HL-60/S4 treated with retinoic acid at 250 ng/mL for 4 days and 3 days (cell line): ENCODE data around the gene FBXL7.

Experiments used
- in situ Hi-C: fragments of 300-500 bp; cut with MboI; formaldehyde crosslinking; loops from 2 replicates; pipeline ENCODE4 v1.7.0; 2022; ENCODE audit warnings: low sequenced_read_pairs

The FBXL7 gene

DNA sequence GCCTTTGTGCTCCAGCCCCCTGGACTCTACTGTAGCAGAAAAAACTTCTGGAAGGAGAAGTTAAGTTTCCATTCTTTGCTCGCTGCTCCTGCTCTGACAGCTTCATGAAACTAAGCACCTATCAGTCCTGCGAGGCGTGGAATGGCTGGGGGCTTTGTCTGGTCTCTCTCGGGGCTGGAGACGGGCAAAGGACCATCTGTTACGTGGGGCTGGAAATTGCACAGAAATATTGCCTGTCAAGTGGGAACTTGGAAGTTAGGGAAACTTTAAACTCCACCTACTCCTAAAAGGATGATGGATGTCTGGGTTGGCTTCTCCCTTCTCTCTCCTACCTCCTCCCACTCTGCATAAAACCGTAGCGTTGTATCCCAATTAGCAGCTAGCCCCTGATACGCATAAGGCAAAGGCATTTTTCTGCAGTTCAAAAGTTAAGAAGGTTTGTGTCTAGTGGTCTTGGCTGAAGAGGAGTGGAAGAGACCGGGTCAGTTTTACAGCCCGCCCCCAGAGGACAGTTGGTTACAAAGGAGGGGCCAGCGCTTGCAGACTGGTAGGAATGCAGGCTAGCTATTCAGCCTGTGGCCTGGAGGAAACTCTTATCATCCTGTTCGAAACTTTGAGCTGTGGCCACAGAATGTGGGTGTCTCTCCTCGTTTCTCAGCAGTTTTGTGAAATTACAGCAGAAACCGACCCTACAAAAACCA lies 1.3 kb downstream of the FBXL7 start:
- in situ Hi-C loops = no loop called here

DNA sequence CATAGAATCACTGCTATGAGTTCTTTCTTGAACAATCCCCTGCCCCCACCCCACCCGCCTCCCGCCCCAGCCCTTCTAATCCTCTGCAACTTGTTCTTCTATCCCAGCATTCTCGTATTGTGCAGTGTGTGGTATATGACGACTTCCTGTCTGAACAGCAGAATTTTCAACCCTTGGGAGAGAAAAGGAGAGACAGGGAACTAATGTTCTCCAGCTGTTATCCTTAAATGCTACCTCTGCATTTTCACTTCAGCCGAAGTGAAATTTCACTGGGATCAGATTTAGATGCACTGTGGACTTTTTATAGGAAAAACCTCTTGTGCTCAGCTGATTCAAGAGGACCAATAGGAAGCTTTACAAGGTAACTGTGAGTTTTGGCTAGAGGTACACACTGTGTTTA lies 2.2 kb downstream of the FBXL7 start:
- in situ Hi-C loops = no loop called here

DNA sequence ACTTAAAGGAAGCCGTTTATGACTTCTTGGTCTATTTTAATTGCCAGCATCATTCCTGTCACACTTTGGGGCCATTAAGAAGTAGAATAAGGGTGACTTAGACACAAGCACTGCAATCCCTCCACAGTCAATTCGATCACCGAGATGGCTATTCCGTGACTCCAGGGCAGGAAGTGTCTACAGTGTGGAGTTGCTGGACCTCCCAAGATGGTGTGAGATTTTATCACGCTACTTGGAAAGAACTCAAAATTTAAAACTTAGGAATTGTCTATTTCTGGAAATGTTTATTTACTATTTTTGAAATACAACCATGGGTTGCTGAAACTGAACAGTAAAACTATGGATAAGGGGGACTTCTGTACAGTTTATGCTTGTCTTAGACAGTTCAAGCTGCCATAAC lies 6.2 kb downstream of the FBXL7 start:
- in situ Hi-C loops = no loop called here

DNA sequence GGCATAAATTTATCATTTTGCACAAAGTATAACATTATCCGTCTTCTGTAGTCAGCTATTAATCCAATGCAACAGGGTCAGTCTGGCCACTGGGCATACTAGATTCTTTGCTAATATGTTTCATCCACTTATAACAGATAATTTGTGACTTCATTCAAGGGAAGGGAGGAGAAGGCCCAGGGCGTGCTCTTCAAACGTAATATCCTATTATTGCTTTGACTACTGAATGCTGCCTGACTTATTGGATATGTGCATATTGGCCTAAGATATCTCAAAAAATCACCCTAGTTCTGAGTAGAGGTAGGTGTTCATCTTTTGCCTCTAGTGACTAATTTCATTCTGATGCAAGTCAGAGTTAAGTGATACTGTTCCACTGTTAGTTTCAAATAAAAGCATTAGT lies 6.9 kb downstream of the FBXL7 start:
- in situ Hi-C loops = no loop called here

DNA sequence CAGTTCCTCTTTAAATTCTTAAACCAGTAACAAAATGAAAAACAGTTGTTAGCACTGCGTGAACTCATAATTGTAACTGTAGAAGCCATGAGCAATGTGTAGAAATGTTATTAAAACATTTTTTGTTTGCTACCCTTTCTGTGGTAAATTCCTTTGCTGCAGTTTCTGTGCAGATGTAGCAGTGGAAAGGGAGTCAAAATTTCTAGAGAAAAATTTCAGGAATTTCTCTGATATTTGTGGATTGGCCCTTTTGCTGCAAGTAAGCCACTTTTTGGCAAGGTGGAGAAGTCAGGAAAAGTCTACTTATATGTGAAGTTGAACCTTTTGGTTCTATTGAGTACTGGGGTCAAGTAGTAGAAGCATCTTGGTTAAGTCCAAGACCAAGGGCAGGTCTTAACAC lies 10.1 kb downstream of the FBXL7 start:
- in situ Hi-C loops = no loop called here

DNA sequence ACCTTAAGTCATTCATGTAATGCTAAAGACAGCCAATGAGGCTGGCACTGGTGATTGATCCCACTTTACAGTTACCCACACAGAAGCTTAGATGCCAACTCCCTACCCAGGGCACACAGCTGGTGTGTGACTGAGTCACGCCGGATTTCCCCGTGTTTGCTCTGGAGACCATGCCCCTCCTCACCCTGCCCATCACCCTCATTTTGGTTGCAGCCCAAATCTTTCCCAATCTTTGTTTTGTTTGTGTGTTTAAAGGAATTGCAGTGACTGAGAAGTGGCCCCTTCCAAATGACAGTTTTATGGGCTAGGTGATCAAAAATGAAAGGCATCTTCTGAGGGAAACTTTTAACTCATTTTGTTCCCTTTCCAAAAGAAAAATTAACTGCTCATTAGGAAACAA lies 10.9 kb downstream of the FBXL7 start:
- in situ Hi-C loops = no loop called here

DNA sequence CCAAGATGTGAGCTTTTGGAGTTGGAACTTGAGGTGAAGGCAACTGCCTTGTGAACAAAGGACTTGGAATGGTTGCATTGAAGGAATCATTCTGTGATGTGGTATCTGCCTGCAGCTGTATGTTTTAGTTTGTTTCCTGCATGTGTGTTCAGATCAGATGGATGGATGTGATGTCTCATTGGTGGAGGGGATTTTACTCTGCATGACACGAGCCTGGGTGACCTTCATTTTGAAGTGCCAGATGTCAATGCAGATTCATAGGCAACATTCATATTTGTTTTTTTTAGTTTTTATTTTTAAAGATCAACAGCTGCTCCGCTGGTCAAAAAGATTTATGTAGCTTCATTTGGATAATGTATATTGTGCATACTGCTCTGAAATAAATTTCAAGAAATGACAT lies 13.5 kb downstream of the FBXL7 start:
- in situ Hi-C loops = no loop called here

DNA sequence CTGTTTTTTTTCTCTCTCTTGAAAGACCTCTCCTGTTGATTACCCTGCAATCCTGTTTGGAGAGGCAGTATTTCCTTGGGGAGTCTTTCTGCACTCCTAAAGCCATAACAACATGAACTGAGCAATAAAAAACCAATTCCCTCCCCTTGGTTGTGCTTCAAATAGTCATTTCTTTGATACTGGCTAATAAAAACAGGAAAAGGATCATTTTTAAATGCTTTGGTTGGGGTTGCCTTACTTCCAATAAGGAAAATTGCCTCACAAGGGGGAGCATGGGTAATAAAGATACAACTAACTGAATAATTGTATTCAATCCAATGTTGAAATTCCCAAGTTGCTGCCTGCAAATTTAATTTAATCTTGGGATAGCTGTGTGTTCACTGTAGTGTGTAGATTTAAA lies 13.9 kb downstream of the FBXL7 start:
- in situ Hi-C loops = no loop called here

DNA sequence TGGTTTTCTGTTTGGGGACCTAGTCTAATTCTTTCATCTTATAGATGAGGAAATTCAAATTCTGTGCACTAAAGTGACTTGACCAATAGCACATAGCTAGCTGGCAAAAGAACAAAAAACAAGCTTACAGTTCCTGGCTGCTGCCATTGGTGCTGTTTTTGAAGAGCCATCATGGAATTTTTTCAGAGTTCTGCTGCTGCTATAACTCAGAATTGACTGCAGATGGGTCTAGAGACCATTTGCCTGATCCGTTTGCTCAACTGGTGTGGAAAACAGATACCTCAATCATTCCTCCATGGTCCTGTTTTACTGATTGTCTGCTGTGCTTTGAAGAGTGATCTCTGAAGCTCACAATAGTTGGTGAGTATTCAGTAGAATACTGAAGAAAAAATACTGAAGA lies 15.2 kb downstream of the FBXL7 start:
- in situ Hi-C loops = no loop called here

DNA sequence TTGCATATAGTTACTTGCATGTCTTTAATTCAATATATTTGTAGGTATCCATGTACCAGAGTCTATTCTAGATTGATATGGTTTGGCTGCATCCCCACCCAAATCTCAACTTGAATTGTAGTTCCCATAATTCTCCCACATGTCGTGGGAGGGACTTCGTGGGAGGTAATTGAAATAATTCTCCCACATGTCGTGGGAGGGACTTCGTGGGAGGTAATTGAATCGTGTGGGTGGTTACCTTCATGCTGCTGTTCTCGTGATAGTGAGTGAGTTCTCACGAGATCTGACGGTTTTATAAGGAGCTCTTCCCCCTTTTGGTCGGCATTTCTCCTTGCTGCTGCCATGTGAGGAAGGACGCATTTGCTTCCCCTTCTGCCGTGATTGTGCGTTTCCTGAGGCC lies 16.5 kb downstream of the FBXL7 start:
- in situ Hi-C loops = no loop called here

DNA sequence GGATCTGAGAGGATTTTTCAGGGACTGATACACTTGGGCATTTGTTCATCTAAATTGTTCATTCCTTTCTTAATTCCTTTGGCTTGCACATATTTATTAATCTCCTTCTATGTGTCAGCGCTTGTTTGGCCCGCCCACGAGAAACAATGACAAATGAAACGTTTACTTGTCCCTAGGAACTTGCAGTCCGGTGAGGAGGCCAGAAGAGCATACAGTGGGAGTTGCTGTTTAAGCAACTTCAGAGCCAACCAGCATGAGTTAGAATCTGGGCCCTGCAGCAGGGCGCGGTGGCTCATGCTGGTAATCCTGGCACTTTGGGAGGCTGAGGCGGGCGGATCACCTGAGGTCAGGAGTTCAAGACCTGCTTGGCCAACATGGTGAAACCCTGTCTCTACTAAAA lies 18.8 kb downstream of the FBXL7 start:
- in situ Hi-C loops = no loop called here

DNA sequence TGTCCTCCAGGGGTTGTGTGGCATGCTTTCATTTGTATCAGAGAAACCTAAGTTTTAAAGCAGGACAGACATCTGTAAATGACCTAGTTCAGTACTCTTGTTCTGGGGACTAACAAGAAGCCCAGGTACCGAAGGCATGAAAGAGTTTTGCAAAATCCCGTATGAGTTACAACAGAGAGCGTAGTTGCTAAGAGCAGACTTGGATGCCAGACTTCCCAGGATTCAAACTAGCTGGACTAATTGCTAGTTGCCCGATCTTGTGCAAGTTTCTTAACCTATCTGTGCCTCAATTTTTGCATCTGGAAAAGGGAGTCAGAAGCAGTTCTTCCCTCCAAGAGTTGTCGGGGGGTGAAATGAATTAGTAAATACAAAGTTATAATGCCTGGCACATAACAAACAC lies 20.9 kb downstream of the FBXL7 start:
- in situ Hi-C loops = no loop called here

DNA sequence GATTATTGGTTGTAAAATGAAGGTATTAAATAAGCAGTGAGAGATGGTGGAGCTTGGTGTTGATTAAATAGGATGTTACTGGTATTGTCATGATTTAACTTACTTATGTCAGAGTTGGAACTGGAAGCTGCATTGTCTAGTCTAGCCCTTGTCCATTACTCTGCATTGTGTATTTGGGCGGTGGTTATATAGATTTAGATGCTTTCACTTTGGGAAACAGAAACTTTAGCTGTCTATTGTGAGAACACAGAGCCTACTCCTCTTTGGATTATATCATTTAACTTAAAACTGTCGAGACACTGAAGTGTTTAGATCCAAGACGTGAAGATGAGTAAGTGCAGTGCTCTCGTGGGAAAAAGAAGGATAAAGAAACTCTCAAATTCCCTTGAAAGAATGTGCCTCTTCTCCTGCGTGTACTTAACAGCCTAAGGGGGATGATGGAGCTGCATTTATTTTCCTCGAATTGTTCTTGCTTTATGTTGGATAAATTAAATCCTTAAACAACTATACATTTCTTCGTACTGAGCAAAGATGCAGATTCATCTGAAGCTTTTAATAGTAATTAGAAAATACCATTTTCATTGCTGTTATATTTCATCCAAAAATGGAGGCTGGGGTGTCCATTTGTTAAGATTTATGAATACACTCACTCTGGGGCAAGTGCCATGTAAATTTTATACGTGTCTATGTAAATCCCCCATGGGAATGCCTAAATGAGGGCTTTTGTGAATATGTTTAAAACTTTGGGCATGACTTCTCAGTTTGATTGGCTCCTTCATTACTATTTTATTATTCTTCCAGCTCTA lies 21.6 kb downstream of the FBXL7 start:
- in situ Hi-C loops = no loop called here

DNA sequence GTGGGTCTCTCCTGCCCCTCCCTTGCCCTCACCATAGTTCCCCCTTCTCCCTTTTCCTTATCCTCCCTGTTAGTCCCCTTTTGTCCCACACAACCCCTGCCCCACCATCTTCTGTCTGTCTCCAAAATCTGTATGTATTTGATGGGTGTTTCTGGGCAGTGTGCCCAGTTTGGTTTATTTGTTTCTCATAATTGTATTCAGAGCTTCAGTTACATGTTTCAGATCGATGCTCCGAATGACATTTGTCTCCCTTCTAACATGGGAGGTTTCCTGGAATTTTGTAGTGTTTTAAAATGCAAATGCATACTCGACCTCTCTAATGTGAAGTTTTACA lies 22.2 kb downstream of the FBXL7 start:
- in situ Hi-C loops = no loop called here

DNA sequence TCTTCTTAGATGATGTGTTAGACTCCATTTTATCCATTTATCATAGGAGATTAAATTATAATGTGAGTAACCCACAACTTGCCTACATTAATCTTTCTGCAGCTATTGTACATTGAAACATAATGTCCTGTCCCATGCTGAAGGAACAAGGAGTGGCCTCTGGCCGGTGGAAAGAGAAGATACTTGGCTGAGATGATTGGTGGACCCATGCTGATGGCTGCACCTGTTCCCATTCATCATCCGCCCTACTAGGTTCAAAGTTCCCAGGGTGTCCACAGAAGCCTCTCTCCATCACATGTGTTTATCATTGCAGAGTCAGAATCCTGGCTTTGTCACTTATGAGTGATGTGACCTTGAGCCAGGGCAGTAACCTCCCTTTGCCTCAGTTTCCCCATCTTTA lies 24.7 kb downstream of the FBXL7 start:
- in situ Hi-C loops = no loop called here

DNA sequence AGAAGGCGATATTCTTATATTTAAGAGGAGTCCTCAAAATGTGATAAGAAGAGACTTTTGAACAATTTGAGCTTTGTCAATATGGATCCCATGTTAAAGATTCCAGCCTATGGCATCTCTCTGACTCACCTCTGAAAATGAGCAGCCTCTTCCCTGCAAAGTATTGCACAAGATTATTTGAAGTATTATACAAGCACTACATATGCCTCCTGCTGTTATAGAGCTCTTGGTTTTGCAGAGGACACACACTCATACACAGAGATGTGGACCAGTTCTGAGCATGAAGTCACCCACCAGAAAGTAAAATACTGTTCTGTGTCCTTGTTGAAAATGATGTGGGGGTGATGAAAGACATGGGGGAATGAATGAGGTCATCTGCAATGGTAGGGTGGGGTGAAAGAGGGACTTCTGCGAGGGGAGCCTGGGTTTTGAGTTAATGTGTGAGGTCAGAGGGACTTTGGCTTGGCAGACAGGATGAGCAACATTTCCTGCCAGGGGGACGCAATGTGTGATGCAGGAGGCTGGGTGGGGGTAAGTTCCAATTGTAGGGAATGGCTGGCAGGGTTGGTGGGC lies 25.8 kb downstream of the FBXL7 start:
- in situ Hi-C loops = no loop called here

DNA sequence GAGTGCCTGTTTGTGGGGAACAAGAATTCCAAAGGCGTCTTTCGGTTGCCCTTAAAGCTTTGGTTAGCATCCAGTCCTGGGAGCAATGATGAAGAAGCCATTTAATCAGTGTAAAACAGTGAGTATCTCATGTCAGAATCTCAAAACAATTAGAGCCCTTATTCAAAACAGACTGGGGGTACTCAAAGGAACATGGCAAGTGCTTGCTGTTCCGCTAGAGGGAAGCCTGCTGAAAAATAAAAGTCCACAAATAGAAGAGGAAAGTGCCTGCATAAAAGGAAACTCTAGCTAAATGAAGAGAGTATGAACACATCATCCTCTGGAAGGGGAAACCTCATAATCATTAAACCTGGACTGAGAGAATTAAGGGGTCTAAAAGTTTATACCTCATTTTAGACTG lies 26.4 kb downstream of the FBXL7 start:
- in situ Hi-C loops = no loop called here

DNA sequence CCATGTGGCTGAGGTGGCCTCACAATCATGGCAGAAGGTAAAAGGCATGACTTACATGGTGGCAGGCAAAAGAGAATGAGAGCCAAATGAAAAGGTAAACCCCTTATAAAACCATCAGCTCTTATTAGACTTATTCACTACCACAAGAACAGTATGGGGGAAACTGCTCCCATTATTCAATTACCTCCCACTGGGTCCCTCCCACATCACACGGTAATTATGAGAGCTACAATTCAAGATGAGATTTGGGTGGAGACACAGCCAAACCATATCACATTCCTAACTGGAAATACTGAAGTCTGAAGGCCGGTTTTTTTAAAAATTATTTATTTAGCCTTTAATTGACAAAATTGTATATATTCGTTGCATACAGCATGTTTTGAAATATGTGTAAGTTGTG lies 28.5 kb downstream of the FBXL7 start:
- in situ Hi-C loops = no loop called here

DNA sequence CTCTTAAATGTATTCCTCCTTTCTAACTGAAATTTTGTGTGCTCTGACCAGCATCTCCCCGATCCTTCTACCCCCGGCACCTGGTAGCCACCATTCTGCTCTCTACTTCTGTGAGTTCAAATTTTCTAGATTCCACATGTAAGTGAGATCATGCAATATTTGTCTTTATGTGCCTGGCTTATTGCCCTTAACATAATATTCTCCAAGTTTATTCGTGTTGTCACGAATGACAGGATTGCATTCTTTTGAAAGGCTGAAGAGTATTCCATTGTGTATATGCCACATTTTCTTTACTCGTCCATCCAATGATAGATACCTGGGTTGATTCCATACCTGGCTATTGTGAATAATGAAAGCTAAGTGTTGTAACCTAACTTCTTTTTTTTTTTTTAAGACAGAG lies 29.0 kb downstream of the FBXL7 start:
- in situ Hi-C loops = no loop called here

DNA sequence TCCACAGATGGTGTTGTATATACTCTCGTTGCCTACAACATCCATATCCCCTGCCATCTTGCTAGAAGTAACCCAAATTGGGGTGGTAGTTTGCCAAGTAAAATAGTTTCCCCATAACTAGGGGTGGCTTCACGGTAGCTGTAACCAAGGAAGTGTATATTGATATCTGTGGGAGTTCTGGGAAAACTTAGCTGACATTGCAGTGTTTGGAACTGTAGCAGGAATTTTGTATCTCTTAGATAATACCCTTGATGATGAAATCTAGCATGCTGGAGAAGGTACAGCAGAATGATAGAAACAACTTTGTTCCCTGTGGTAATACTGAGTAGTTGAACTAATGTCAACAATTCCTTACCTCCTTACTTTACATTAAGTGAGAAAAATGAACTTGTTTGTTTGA lies 29.8 kb downstream of the FBXL7 start:
- in situ Hi-C loops = no loop called here

DNA sequence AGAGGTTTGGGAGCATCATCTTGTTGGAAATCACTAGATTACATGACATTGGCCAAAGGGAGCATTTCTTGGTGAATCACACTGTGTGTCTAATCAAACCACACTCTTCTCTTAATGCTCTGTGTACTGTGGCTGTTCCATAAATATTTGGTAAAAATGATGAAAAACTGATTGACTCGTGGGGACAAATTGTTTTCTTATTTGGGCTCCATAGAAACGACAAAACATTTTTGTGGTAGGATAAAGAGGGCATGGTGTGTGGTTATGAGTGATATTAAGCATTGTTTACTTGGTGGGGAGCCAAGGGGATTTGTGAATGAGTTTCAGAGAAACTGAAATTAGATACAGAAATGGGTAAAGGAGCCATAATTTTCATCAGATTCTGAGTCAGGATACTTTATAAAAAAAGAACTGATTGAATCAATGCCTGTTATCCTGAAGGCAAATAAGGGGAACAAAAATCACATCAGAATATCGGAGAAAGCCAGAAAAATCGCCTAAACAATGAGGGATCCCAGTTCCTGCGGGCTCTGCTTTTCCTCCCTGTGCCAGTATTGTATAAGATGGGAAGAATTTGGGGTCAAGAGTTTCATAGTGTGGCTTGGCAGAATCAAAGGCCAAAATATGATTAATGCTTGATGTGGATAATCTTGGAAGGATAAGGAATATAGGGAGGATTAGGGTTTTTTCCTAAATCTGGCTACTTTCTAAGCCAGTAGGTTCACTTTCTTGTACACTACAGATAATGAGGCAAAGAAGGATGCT lies 33.3 kb downstream of the FBXL7 start:
- in situ Hi-C loops = no loop called here

DNA sequence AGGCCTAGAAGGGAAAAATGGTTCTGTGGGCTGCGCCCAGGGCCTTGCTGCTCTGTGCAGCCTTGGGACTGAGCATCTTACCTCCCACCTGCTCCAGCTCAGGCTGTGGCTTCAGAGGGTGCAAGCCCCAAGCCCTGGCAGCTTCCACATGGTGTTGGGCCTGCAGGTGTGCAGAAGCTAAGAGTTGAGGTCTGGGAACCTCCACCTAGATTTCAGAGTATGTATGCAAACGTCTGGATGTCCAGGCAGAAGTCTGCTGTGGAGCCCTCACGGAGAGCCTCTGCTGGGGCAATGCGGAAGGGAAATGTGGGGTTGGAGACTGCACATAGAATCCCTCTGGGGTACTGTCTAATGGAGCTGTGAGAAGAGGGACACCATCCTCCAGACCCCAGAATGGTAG lies 36.0 kb downstream of the FBXL7 start:
- in situ Hi-C loops = no loop called here
